ENCODE measurements around the gene NBAS. TPM values are rescaled to one million over a fixed set of nuclear protein-coding genes. Genes with fewer than 3 reads are reported as not detected.

Gene NBAS
- total RNA-seq, 1 experiment from 2014 or later = 36.3 TPM

DNA sequence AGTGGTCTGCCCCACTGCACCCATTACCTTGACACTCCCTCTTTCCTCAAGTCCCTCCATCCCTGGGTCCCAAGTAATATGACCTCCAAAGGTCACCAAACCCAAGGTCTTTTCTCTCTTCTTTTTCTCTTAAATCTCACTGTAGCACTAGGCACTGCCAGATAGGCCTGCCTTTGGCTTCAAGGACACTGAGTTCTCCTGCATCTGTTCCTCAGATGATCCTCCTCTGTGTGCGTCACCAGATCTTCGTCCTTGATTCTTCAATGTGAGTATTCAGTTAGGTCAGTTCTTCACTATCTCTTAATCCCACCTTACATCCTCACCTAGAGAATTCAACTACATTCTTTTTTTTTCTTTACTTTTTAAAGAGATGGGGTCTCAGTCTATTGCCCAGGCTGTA, 249.2 kb downstream of the NBAS start:
- Histone ChIP-seq H3K4me1 (ENCODE audit: control insufficient read depth, insufficient read depth, low read length) (no peaks in the 10 kb centered on the region), H3K9me3 (ENCODE audit: control insufficient read depth, insufficient read depth, low read depth, low read length) (no peaks in the 10 kb centered on the region), H3K36me3 (ENCODE audit: control insufficient read depth, insufficient read depth, low read length) (peaks cover 5% of the 10 kb centered on the region), H3K27ac (ENCODE audit: low read length) (no peak overlapping the region), H3K4me3 (ENCODE audit: low read depth in 2 of 2, low read length in 2 of 2) (no peak overlapping the region), H3K27me3 (ENCODE audit: control insufficient read depth, insufficient read depth, low read length) (no peaks in the 10 kb centered on the region)
- TF ChIP-seq POLR2AphosphoS5 (IDR thresholded peaks at IDR 0.05; ENCODE audit: low read depth, low read length) = no peak
- TF ChIP-seq, protein P1, sequence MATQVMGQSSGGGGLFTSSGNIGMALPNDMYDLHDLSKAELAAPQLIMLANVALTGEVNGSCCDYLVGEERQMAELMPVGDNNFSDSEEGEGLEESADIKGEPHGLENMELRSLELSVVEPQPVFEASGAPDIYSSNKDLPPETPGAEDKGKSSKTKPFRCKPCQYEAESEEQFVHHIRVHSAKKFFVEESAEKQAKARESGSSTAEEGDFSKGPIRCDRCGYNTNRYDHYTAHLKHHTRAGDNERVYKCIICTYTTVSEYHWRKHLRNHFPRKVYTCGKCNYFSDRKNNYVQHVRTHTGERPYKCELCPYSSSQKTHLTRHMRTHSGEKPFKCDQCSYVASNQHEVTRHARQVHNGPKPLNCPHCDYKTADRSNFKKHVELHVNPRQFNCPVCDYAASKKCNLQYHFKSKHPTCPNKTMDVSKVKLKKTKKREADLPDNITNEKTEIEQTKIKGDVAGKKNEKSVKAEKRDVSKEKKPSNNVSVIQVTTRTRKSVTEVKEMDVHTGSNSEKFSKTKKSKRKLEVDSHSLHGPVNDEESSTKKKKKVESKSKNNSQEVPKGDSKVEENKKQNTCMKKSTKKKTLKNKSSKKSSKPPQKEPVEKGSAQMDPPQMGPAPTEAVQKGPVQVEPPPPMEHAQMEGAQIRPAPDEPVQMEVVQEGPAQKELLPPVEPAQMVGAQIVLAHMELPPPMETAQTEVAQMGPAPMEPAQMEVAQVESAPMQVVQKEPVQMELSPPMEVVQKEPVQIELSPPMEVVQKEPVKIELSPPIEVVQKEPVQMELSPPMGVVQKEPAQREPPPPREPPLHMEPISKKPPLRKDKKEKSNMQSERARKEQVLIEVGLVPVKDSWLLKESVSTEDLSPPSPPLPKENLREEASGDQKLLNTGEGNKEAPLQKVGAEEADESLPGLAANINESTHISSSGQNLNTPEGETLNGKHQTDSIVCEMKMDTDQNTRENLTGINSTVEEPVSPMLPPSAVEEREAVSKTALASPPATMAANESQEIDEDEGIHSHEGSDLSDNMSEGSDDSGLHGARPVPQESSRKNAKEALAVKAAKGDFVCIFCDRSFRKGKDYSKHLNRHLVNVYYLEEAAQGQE (IDR thresholded peaks at IDR 0.05; ENCODE audit: insufficient read depth in 1 of 2, low read depth in 2 of 2, low read length in 1 of 2) = no peak
- TF ChIP-seq TCF7L2 (IDR thresholded peaks at IDR 0.05; ENCODE audit: low read depth, low read length) = no peak
- no peak for TF ChIP-seq SIN3A (IDR thresholded peaks at IDR 0.05; ENCODE audit: borderline replicate concordance, insufficient read depth, low read depth, low read length)
- TF ChIP-seq, protein P2, sequence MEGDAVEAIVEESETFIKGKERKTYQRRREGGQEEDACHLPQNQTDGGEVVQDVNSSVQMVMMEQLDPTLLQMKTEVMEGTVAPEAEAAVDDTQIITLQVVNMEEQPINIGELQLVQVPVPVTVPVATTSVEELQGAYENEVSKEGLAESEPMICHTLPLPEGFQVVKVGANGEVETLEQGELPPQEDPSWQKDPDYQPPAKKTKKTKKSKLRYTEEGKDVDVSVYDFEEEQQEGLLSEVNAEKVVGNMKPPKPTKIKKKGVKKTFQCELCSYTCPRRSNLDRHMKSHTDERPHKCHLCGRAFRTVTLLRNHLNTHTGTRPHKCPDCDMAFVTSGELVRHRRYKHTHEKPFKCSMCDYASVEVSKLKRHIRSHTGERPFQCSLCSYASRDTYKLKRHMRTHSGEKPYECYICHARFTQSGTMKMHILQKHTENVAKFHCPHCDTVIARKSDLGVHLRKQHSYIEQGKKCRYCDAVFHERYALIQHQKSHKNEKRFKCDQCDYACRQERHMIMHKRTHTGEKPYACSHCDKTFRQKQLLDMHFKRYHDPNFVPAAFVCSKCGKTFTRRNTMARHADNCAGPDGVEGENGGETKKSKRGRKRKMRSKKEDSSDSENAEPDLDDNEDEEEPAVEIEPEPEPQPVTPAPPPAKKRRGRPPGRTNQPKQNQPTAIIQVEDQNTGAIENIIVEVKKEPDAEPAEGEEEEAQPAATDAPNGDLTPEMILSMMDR (IDR thresholded peaks at IDR 0.05) = no peak
- ATAC-seq = no peak
- intact Hi-C loops (cut with micrococcal nuclease; ENCODE audit: unreplicated experiment) (no loop called here), in situ Hi-C loops (cut with HindIII; ENCODE audit: low pct_unique_long_range_greater_than_20kb, low sequenced_read_pairs) (no loop called here)
- no TSS peak for BruUV-seq (replicated peaks)
- DNase-seq (ENCODE audit: low read depth, low spot score) = no peak
- ChIA-PET POLR2A (no interaction called here), CTCF (no interaction called here)

DNA sequence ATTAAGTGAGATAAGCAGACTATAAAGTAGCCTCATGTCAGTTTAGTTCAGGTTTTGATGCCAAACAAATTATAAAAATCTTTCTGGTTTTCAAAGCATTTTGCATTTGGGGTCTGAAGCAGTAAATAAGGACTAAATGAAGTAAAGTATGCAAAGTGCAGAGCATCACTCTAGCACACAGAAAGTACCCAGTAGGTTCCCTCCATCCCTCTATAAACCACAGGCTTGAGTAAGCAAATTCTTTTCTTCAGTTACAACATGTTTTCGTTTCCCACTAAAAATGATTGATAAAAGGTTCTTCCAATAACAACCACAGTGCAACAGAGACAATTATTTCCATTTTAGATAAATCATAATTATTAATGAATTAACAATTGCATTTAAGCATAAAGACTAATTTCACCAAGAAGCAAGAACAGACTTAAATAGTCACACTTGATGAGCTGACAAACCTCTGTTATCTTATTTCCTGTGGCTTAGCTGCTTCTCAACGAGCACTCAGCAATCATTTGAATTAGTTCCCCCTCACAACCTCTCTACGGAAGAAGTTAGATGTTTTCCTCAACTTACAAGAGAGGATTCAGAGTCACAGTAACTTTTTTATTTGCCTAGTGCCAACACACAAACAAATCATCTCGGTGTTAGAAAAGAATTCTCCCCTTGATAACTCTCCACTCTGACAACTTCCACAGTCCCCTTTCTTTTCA, 249.8 kb downstream of the NBAS start:
- H3K4me1 ChIP-seq (ENCODE audit: control insufficient read depth, insufficient read depth, low read length) = no peaks in the 10 kb centered on the region
- ChIA-PET CTCF (no interaction called here), POLR2A (no interaction called here)
- TF ChIP-seq, protein P2 (IDR thresholded peaks at IDR 0.05) = no peak
- ATAC-seq = no peak
- H3K27me3 ChIP-seq (ENCODE audit: control insufficient read depth, insufficient read depth, low read length) = no peaks in the 10 kb centered on the region
- BruUV-seq (replicated peaks) = no TSS peak
- H3K27ac ChIP-seq (ENCODE audit: low read length) = no peak overlapping the region
- intact Hi-C loops (cut with micrococcal nuclease; ENCODE audit: unreplicated experiment) = no loop called here
- in situ Hi-C loops (cut with HindIII; ENCODE audit: low pct_unique_long_range_greater_than_20kb, low sequenced_read_pairs) = no loop called here
- peaks cover 5% of the 10 kb centered on the region for H3K36me3 ChIP-seq (ENCODE audit: control insufficient read depth, insufficient read depth, low read length)
- DNase-seq (ENCODE audit: low read depth, low spot score) = no peak
- H3K4me3 ChIP-seq (ENCODE audit: low read depth in 2 of 2, low read length in 2 of 2) = no peak overlapping the region
- no peaks in the 10 kb centered on the region for H3K9me3 ChIP-seq (ENCODE audit: control insufficient read depth, insufficient read depth, low read depth, low read length)

Data from Panc1 (cell line).